ENCODE data around the gene LUZP2.
A peak's percentile ranks its signal among the peaks of the same experiment; 100 is the strongest.

The LUZP2 gene

GRCh38 chr11:24496736-24497725 is at the start of gene LUZP2:
Gene LUZP2 (plus strand): TSS chr11:24497053.
- DNase-seq (ENCODE audit: low read depth), result peak; percentile 62

GRCh38 chr11:24453129-24453718 is 43.6 kb upstream of the LUZP2 start:
- peak; percentile 52 for DNase-seq (ENCODE audit: low read depth)

- DNase-seq (ENCODE audit: low read depth), result no peak
These were observed 38.9 kb upstream of the LUZP2 start for GRCh38 chr11:24457985-24458384.

GRCh38 chr11:24470431-24470830 is 26.4 kb upstream of the LUZP2 start:
- DNase-seq (ENCODE audit: low read depth), result no peak

- DNase-seq (ENCODE audit: low read depth), result no peak
These were observed 25.8 kb upstream of the LUZP2 start for GRCh38 chr11:24471084-24471483.

- DNase-seq (ENCODE audit: low read depth), result peak; percentile 22
These were observed 18.1 kb upstream of the LUZP2 start for GRCh38 chr11:24478718-24479117.

GRCh38 chr11:24489477-24489876 is 7.4 kb upstream of the LUZP2 start:
- no peak for DNase-seq (ENCODE audit: low read depth)

- DNase-seq (ENCODE audit: low read depth), result peak; percentile 3
These were observed 492 bp upstream of the LUZP2 start for GRCh38 chr11:24496386-24496735.

GRCh38 chr11:24497831-24498230 is 978 bp downstream of the LUZP2 start:
- no peak for DNase-seq (ENCODE audit: low read depth)

- no peak for DNase-seq (ENCODE audit: low read depth)
These were observed 5.6 kb downstream of the LUZP2 start for GRCh38 chr11:24502425-24502824.

GRCh38 chr11:24509114-24509513 is 12.3 kb downstream of the LUZP2 start:
- peak; percentile 19 for DNase-seq (ENCODE audit: low read depth)

- no peak for DNase-seq (ENCODE audit: low read depth)
These were observed 14.7 kb downstream of the LUZP2 start for GRCh38 chr11:24511511-24511910.

- no peak for DNase-seq (ENCODE audit: low read depth)
These were observed 16.8 kb downstream of the LUZP2 start for GRCh38 chr11:24513479-24514218.

GRCh38 chr11:24514219-24514594 is 17.4 kb downstream of the LUZP2 start:
- DNase-seq (ENCODE audit: low read depth), result no peak

GRCh38 chr11:24515632-24516031 is 18.8 kb downstream of the LUZP2 start:
- DNase-seq (ENCODE audit: low read depth), result no peak

GRCh38 chr11:24516638-24517037 is 19.8 kb downstream of the LUZP2 start:
- no peak for DNase-seq (ENCODE audit: low read depth)

GRCh38 chr11:24521601-24522000 is 24.7 kb downstream of the LUZP2 start:
- no peak for DNase-seq (ENCODE audit: low read depth)

GRCh38 chr11:24524156-24524555 is 27.3 kb downstream of the LUZP2 start:
- DNase-seq (ENCODE audit: low read depth), result no peak

GRCh38 chr11:24531528-24531927 is 34.7 kb downstream of the LUZP2 start:
- peak; percentile 5 for DNase-seq (ENCODE audit: low read depth)

- no peak for DNase-seq (ENCODE audit: low read depth)
These were observed 46.9 kb downstream of the LUZP2 start for GRCh38 chr11:24543771-24544170.

GRCh38 chr11:24556693-24557092 is 59.8 kb downstream of the LUZP2 start:
- DNase-seq (ENCODE audit: low read depth), result no peak

GRCh38 chr11:24559315-24559714 is 62.5 kb downstream of the LUZP2 start:
- no peak for DNase-seq (ENCODE audit: low read depth)

GRCh38 chr11:24560324-24560723 is 63.5 kb downstream of the LUZP2 start:
- no peak for DNase-seq (ENCODE audit: low read depth)

Measured in ELR (cell line).